CD4-positive, alpha-beta T cell treated with Interleukin-12 subunit alpha and Interleukin-12 subunit beta, for 1 hour (primary cell): ENCODE results near the gene NR2F1.

ENCODE experiments used
- DNase-seq: peaks from one replicate; pipeline ENCODE4 v3.0.0-alpha.2; 2020

The NR2F1 gene

GRCh38 chr5:93604644-93605515 is 21.9 kb downstream of the NR2F1 start:
- no peak for DNase-seq

- no peak for DNase-seq
These were observed 23.3 kb downstream of the NR2F1 start for GRCh38 chr5:93606382-93606752.

GRCh38 chr5:93607367-93608258 is 24.6 kb downstream of the NR2F1 start:
- peak; percentile 54 for DNase-seq

- no peak for DNase-seq
These were observed 25.8 kb downstream of the NR2F1 start for GRCh38 chr5:93608855-93609254.

- DNase-seq: no peak
These were observed 26.7 kb downstream of the NR2F1 start for GRCh38 chr5:93609762-93610161.

GRCh38 chr5:93610581-93611272 is 27.7 kb downstream of the NR2F1 start:
- no peak for DNase-seq

GRCh38 chr5:93611273-93611975 is 28.4 kb downstream of the NR2F1 start:
- DNase-seq: no peak

GRCh38 chr5:93611976-93612854 is 29.2 kb downstream of the NR2F1 start:
- DNase-seq: no peak

GRCh38 chr5:93612855-93613243 is 29.8 kb downstream of the NR2F1 start:
- DNase-seq: no peak

GRCh38 chr5:93616538-93617174 is 33.6 kb downstream of the NR2F1 start:
- DNase-seq: no peak

- peak; percentile 58 for DNase-seq
These were observed 37.7 kb downstream of the NR2F1 start for GRCh38 chr5:93620487-93621326.

GRCh38 chr5:93621327-93621798 is 38.3 kb downstream of the NR2F1 start:
- no peak for DNase-seq

- peak; percentile 78 for DNase-seq
These were observed 39.3 kb downstream of the NR2F1 start for GRCh38 chr5:93622240-93622885.

GRCh38 chr5:93623153-93623552 is 40.1 kb downstream of the NR2F1 start:
- peak; percentile 27 for DNase-seq

- no peak for DNase-seq
These were observed 43.8 kb downstream of the NR2F1 start for GRCh38 chr5:93626801-93627200.

GRCh38 chr5:93632327-93632726 is 49.3 kb downstream of the NR2F1 start:
- no peak for DNase-seq

- no peak for DNase-seq
These were observed 53.0 kb downstream of the NR2F1 start for GRCh38 chr5:93635991-93636390.

- no peak for DNase-seq
These were observed 53.8 kb downstream of the NR2F1 start for GRCh38 chr5:93636837-93637236.

GRCh38 chr5:93637697-93638096 is 54.7 kb downstream of the NR2F1 start:
- DNase-seq: no peak
